HG02970 (cell line): ENCODE results near the gene R3HDML.
A peak's percentile ranks its signal among the peaks of the same experiment; 100 is the strongest.
"Not testable (repeated sequence)": the region's sequence is repeated elsewhere in the genome, so short reads cannot be mapped to it uniquely, and the experiment has no call there.

Experiments used
- ATAC-seq: cut with Tn5 transposase; IDR thresholded peaks from one replicate; pipeline ENCODE4 v1.9.1; 2021; ENCODE audit warnings: mild to moderate bottlenecking, moderate library complexity, moderate number of reproducible peaks; ENCODE audit not compliant: unreplicated experiment, low FRiP score

R3HDML gene, protein sequence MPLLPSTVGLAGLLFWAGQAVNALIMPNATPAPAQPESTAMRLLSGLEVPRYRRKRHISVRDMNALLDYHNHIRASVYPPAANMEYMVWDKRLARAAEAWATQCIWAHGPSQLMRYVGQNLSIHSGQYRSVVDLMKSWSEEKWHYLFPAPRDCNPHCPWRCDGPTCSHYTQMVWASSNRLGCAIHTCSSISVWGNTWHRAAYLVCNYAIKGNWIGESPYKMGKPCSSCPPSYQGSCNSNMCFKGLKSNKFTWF

DNA sequence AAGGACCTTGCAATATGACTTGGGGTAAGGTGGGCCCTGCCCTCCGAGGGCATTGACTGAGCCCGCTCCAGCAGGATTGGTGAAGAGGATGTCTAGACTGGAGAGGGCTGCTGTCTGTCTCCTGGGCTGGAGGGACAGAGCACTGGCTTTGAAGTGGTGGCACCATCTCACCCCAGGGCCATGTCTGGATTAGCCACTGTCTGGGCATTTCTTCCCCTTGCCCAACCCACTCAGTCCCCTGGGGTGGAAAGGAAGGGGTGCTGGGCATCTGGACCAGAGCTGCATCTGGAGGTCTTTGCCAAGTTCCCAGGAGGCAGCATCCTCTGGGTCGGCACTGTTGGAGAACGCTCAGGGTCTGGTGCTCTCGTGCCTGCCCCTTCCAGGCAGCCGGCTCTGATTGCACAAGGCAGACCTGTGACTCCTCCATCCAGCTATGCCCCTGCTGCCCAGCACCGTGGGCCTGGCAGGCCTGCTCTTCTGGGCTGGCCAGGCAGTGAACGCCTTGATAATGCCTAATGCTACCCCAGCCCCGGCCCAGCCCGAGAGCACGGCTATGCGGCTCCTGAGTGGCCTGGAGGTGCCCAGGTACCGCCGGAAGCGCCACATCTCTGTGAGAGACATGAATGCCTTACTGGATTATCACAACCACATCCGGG is at the start of gene R3HDML:
TSS of gene R3HDML (plus strand) at position 319 of the 656 bp plus-strand sequence. CDS start at position 434, 115 bp downstream.
- ATAC-seq = no peak

DNA sequence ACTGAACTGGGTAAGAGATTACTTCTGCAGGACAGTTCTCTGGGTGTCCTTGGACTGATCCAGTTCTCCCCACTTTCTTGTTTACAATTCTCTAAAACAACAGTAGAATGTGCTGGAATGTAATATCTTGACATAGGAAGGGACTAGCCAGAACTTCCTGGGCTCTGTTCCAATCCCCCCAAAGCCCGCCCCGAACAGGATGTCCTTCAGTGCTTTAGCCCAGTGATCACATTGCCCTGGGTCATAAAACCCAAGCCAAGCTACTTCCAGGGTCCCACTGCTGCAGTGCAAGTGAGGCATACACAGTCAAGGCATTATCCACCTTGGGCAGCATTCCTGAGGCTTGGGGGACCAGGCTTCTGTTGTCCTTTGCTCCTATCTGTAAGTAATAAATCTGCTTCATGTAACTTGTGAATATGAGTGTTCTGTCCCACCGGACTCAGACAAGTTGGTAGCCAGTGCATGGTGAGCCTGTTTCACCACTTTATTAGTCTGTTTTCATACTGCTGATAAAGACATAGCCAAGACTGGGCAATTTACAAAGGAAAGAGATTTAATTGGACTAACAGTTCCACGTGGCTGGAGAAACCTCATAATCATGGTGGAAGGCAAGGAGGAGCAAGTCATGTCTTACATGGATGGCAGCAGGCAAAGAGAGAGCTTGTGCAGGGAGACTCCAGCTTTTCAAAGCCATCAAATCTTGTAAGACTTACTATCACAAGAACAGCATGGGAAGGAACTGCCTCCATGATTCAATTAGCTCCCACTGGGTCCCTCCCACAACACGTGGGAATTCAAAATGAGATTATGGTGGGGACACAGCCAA is 49.4 kb upstream of the R3HDML start:
- no peak for ATAC-seq

DNA sequence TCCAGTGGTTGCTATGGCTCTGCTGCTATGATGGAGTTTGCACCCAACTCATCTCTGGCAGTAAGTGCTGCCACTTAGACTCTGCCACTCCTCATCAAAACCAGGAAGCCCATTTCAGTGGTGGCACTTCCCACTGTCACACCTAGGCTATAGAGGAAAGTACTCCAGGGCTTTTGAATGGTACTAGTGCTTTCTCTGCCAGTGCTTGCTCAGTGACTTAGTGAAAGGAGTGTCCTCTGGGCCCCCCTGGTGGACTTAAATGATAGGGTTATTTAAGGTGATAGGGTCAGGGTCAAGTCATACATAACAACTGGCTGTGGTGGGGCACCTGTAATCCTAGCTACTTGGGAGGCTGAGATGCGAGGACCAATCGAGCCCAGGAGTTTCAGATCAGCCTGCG is 48.6 kb upstream of the R3HDML start:
- no peak for ATAC-seq

DNA sequence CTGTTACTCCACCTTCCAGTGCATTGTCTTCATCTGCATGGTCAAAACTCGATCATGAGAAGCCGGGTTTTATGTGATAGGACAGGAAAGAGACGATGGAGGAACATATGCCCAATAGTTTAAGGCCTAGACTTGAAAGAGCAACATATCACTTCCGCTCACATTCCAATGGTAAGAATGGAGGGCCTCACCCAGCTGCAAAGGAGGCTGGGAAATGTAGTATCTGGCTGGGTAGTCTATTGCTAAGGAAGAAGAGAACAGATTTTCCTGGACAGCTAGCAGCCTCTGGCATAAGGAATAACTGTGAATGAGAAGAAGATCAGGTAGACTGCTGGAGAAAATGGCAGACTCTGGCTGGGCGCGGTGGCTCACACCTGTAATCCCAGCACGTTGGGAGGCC is 45.1 kb upstream of the R3HDML start:
- ATAC-seq = no peak

DNA sequence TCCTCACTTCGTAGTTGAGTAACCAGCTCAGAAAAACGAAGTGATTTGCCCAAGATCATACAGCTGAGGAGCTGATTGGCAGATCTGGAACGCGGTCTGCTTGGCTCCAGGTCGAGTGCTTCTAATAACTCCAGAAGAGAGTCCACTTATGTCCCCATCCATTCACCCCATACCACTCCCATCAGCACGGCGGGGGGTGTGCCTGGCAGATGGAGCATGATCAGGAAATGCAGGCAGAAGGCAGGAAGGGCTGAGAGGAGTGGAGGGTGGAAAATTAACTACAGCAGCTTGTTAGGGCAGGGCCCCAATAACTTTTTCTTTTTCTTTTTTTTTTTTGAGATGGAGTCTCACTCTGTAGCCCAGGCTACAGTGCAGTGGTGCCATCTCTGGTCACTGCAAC is 40.8 kb upstream of the R3HDML start:
- no peak for ATAC-seq

DNA sequence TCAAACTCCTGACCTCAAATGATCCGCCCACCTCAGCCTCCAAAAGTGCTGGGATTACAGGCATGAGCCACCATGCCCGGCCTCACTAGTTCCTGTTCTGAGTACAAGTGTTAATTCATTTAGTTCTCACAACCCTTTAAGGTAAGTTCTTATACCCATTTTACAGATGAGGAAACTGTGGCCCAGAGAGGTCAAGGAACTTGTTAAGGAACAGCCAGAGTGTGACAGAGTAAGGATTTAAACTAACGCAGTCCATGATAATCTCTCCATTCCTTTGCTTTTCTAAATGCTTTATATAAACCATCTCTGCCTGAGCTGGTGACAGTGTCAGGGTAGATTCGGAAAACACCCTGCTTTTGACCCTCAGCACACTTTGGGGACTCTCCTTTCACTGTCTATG is 39.1 kb upstream of the R3HDML start:
- no peak for ATAC-seq

DNA sequence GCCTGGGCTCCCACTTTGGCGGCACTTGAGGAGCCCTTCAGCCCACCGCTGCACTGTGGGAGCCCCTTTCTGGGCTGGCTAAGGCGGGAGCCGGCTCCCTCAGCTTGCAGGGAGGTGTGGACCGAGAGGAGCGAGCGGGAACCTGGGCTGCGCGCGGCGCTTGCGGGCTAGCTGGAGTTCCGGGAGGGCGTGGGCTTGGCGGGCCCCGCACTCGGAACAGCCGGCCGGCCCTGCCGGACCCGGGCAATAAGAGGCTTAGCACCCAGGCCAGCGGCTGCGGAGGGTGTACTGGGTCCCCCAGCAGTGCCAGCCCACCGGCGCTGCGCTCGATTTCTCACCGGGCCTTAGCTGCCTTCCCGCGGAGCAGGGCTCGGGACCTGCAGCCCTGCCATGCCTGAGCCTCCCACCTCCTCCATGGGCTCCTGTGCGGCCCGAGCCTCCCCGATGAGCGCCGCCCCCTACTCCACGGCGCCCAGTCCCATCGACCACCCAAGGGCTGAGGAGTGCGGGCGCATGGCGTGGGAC is 37.8 kb upstream of the R3HDML start:
- ATAC-seq = not testable (repeated sequence)

DNA sequence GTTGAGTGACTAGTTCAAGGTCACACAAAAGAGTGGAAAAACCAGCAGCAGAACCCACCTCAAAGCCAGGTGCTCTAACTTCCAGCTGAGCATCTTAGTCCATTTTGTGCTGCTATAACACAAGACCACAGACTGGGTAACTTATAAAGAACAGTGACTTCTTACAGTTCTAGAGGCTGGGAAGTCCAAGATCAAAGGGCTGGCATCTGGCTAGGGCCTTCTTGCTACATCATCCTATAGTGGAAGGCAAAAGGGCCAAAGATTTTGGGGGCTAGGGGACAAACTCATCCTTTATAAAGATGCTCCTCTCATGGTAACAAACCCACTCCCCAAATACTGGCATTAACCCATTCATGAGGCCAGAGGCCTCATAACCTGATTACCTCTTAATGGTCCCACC is 35.6 kb upstream of the R3HDML start:
- no peak for ATAC-seq

DNA sequence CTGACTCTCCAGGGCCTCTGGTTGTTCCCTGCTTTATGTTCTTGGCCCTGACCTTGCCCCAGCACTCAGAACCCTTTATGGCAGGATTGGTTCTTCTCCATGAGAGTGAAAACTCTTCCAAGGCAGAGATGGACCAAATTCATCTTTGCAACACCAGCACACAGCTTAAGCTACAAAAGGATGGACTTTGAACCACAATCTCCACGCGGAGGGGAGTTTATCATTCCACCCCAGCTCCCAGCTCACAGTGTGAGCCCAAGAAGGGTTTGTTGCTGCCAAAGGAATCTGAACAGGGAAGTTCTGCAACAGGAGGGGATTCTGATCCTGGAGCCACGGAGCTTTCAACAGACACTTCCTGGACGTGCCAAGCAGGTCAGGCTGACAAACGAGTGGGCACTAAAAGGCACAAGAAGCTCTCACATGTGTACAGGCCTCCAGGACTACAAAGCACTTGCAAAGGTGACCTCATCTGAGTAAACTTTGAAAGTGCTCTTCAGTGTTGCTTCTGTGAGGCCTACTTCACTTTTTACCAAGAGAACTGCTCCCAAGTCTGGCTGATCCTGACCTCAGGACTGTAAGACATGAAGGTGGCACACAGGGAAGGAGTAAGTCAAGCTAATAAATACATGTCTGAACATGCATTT is 34.7 kb upstream of the R3HDML start:
- ATAC-seq = no peak

DNA sequence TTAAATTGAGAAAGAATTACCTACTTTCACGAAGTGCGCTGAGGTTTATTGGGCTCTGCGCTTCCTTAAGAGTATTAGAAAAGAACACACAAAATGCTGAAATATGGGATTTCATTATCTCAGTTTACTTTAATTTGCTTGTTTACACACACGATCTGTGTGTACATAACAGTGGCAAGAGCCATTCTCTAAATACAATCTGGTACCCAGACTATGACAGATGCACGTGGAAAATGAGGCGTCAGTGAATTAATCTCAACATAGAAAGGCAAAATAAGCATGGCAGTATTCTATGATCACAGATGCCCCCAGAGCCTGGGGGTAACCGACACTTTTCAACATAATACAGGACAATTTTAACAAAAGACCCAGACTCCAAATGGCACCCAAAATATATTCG is 34.1 kb upstream of the R3HDML start:
- ATAC-seq = no peak

DNA sequence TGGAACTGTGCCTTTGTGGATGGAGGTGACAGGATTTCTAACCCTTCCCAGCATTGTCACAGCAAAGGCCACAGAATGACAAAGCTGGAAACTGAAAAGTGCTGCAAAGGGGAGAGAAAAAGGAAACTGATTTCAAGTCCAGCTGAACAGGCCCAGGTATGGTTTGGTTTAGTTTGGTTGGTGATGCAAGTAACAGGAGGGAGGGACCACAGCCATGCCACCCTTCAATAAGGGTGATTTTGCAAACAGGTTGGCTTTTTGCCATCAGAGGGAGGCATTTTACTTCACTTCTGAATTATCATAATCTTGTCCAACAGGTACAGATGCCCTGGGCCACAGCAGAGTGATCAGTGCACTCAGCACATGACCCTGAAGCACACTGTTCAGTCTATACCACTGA is 32.5 kb upstream of the R3HDML start:
- no peak for ATAC-seq

DNA sequence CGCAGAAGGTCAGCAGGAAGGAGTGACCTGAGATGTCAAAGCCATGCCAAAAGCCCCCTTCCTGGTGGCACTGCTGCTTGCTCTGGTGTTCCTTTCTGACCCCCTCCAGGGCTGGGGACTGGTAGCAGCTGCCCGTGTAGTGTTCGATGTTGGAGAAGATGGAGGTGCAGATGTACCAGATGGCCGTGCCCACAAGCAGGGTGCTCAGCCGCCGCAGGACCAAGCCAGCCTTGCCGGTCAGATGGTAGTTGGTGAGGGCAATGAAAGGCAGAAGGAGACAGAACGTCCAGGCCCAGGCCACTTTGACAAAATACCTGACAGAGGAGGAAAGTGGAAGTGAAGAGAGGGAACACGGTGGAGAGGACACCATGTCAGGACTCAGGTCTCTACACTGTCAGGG is 29.9 kb upstream of the R3HDML start:
- no peak for ATAC-seq

DNA sequence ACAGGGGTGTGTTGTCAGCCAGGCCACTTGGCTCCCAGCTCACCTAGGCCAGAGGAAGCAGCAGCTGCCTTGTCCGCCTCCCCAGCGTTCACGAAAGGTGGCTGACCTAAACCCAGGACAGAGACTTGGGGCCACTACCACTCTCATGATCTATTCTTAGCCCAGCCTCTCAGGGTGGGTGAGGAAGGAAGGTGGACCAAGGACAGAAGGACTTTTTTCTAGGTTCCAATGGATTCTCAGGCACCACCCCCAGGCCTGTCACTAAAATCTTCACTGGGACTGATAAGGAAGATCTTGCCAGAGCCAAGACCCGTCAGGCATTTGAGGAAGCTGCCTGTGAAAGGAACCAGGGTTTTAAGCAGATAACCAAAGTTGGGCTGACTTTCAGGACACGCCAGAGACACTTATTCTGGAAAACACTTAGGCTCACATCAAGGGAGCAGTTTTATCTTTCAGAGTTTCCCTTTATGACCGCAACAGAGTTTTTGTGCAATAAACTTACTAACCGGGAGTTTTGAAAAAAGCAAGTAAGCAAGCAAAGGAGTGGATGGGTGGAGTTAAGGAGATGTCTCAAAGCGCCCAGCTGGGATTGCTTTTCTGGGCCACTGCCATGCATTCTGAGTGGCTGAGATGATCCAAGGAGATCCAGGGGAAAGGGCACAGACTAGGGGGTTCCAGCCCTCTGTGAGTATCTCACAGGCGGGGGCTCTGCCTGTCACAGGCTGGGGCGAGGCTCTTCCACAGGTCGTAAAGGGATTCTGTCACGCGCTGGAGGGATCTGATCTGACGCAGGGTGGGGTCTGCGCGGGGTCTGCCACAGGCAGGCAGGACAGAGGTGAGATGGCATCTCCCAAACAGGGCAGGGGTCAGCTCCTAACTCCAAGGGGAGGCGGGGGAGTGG is 26.8 kb upstream of the R3HDML start:
- ATAC-seq = no peak

DNA sequence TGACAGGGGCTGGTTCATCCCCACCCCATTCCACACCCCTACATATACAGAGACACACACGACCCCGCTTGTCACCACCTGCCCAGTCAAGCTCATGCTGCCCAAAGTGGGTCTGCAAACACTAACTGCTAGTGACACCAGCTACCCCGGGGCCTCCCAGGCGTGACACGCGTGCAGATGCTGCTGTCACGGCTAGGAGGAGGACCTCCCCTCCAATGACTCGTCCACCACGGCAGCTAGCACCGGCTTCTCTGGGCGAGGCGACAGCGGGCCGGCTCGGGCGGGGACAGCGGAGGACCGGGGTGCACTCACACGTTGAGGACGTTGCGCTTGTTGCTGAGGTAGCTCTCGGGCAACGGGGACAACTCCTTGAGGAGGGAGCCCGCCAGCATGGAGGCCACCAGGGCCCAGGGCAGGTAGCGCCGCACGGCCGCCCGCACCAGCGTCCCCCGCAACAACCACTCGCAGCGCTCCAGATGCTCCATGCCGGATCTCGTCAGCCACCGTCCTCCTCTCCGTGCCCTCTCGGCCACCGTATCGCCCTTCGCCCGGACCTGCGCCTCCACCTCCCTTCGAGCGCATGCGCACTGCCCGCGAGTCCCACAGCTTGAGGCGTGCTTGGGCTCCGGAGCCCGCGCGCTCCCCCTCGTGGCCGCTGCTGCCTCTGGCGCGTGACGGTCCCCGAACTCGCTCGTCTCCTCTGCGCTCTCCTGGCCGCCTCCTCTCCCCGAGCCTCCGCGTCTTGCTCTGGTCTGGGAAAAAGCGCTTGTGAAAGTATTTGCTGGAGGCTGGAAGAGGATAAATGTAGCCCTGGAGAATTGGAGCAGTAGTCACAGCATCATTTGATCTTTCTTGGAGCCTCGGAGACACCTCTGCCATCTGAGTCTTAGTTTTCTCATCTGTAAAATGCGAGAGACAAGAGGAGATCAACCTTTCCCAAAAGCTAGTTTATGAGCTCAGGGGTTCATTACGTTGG is 25.9 kb upstream of the R3HDML start, which contains the start of gene FITM2:
TSS of gene FITM2 (minus strand) at position 539 of the 976 bp plus-strand sequence. CDS start at position 485, 54 bp downstream.
- peak; percentile 96 for ATAC-seq

DNA sequence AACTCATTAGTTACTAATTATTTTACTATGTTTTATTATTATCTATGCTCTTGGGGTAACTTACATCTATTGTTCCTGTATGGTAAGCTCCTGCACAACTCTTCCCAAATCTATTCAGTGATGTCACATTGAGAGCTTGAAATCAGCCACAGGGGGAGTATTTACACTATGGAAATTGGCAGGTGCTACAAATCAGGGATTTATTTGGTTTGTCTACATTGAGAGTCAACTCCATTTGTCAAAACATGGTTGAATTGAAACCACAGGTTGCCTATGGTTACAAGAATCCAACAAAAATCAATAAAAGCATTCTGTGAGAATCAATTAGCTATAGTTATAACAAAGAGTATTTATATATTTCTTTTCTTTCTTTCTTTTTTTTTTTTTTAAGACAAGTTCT is 22.0 kb upstream of the R3HDML start:
- no peak for ATAC-seq

DNA sequence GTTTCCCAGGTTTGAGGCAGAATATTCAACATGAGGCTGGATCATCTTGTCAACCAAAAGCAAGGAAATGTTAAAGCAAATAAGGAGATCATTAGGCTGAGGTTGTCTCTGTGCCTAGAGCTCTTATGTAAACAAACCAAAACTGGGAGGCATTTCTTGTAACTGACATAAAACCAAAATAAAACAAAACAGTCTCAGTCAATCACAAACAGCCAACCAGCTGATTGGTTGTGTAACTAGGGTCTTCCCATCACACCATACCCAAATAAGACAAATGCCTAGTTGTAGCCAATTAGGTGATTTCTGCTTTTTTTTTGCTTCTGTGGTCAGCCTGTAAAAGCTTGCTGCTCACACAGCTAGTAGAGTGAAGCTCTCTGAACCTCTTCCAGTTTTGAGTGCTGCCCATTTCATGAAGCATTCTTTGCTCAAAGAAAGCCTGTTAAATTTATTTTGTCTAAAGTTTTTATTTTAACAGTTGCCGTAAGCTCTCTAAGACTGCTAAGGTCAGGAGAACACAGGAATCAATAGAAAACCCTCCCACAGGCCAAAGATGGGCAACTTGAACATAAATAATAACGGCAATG is 16.9 kb upstream of the R3HDML start:
- ATAC-seq = no peak

DNA sequence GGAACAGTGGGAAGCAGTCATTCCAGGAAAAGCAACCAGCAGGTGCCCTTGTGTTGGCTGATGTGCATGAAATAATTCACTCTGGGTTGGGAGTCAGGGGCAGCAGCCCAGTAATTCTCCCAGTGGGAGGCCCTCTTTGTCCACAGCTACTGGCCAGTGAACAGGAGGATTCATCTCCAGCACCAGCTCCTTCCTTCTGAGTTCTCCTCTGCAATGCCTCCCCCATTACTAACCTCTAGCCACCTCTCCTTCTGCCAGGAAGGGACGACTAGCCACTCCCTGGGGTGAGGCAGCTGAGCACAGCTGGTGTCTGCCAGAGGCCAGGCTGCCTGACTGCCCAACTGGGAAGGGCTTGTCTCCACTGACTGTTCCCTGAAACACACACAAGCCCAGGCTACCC is 12.5 kb upstream of the R3HDML start:
- no peak for ATAC-seq
